Body of pancreas (tissue), 4 donors: ENCODE measurements around the gene MRPL17.

Experiments
- POLR2A ChIP-seq, 3 donors: fragments of 450-650 bp; IDR thresholded peaks; one replicate each; pipeline ENCODE4 v1.6.1; 2016; ENCODE audit warnings: antibody characterized with exemption in 3 of 3, mild to moderate bottlenecking in 2 of 3
- TF ChIP-seq, protein P1 (sequence below), 7 experiments: fragments of 450-650 bp in 4 of 7; fragments of 200-600 bp in 3 of 7; sonication (generic) in 3 of 7; IDR thresholded peaks; one replicate each; pipeline ENCODE4 v1.5.1; 2016 to 2019; ENCODE audit warnings: antibody characterized with exemption in 7 of 7

DNA sequence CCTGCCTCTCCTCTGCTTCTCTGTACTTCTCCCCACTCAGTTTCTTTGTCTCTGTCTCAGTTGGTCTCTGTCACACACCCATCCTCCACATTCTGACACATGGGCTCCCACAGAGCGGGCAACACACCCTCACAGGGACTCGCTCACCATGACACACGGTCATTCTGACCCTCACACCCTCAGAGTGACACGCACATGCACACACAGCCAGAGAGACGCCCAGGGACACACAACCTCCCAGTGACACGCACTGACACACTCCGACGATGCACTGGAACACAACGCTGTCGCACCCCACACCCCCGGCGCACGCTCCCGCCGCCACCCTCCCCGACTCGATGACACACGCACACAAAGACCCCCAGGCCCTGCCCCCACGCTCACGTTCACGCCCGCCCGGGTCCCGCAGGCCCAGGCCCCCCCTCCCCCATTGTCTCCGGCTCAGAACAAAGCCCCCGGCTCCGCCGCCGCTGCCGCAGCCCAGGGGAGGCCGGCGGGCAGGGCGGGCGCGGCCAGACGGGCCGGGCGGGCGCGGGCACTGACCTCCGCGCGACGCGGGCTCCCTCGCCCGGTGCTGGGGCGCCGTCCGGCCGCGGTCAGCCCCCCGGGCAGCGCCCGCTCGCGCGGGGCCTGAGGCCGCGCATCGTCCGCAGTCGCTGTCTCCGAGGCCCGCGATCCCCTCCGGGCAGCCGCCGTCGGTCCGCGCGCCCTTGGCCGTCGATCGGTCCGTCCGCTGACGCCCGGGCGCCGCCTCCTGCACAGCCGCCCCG is 27.9 kb downstream of the MRPL17 start:
- TF ChIP-seq, protein P1, sequence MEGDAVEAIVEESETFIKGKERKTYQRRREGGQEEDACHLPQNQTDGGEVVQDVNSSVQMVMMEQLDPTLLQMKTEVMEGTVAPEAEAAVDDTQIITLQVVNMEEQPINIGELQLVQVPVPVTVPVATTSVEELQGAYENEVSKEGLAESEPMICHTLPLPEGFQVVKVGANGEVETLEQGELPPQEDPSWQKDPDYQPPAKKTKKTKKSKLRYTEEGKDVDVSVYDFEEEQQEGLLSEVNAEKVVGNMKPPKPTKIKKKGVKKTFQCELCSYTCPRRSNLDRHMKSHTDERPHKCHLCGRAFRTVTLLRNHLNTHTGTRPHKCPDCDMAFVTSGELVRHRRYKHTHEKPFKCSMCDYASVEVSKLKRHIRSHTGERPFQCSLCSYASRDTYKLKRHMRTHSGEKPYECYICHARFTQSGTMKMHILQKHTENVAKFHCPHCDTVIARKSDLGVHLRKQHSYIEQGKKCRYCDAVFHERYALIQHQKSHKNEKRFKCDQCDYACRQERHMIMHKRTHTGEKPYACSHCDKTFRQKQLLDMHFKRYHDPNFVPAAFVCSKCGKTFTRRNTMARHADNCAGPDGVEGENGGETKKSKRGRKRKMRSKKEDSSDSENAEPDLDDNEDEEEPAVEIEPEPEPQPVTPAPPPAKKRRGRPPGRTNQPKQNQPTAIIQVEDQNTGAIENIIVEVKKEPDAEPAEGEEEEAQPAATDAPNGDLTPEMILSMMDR (IDR thresholded peaks at IDR 0.05): no peak
- TF ChIP-seq POLR2A (IDR thresholded peaks at IDR 0.05): peak in 1 of 3 donors; percentile 17
